T-helper 17 cell (primary cell): Measurements from ENCODE around the gene CD1B. TPM values are rescaled to one million over a fixed set of nuclear protein-coding genes. Genes with fewer than 3 reads are reported as not detected.
"Not testable (repeated sequence)": the region's sequence is repeated elsewhere in the genome, so short reads cannot be mapped to it uniquely, and the experiment has no call there.

Experiments
- ATAC-seq: fragments of 150-1000 bp; cut with Tn5 transposase; 2 replicates; pipeline ENCODE4 v1.10.0; 2021; ENCODE audit warnings: mild to moderate bottlenecking, moderate library complexity
- DNase-seq, 3 donors: peaks; one replicate each; pipeline versions ENCODE4 v3.0.0 to v3.0.0-alpha.2; 2020 to 2021
- H3K9me3 ChIP-seq: one replicate; pipeline ENCODE4 v1.7.0; 2013; ENCODE audit warnings: low read length, mild to moderate bottlenecking; ENCODE audit not compliant: control insufficient read depth, poor library complexity, severe bottlenecking
- H3K27ac Mint-ChIP-seq: one replicate; pipeline ENCODE4 v1.8.0; 2022; ENCODE audit warnings: mild to moderate bottlenecking, moderate library complexity, mixed read lengths
- H3K27me3 Mint-ChIP-seq: one replicate; pipeline ENCODE4 v1.8.0; 2022; ENCODE audit warnings: mixed read lengths
- H3K36me3 Mint-ChIP-seq: one replicate; pipeline ENCODE4 v1.8.0; 2022; ENCODE audit warnings: low read depth, mixed read lengths
- H3K4me1 Mint-ChIP-seq: one replicate; pipeline ENCODE4 v1.8.0; 2022; ENCODE audit warnings: mild to moderate bottlenecking, mixed read lengths
- H3K4me3 Mint-ChIP-seq: one replicate; pipeline ENCODE4 v1.8.0; 2022; ENCODE audit warnings: mild to moderate bottlenecking, moderate library complexity, mixed read lengths
- total RNA-seq, 4 donors: library from RNA in 2 of 4; stranded (reverse) in 2 of 4; gene quantifications; one replicate each; pipeline ENCODE4 v1.2.3 and lab custom pipeline; 2022 to 2026

CD1B gene
- total RNA-seq, 2 donors from 2014 or later: not detected

DNA sequence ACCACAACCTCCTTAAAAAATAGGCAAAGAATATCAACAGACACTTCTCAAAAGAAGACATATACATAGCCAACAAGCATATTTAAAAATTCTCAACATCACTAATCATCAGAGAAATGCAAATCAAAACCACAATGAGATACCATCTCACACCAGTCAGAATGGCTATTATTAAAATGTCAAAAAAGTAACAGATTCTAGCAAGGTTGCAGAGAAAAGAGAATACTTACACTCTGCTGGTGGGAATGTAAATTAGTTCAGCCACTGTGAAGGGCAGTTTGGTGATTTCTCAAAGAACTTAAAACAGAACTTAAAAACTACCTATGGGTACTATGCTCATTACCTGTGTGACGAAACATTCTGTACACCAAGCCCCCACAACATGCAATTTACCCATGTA is 20.7 kb downstream of the CD1B start:
- DNase-seq (no peak), ATAC-seq (no peak)
- no peak overlapping the region for H3K27ac Mint-ChIP-seq
- no peaks in the 10 kb centered on the region for H3K9me3 ChIP-seq
- H3K4me1 Mint-ChIP-seq: no peaks in the 10 kb centered on the region
- H3K27me3 Mint-ChIP-seq: no peaks in the 10 kb centered on the region
- no peak overlapping the region for H3K4me3 Mint-ChIP-seq
- no peaks in the 10 kb centered on the region for H3K36me3 Mint-ChIP-seq

GRCh38 chr1:158295791-158296190 is 35.5 kb downstream of the CD1B start:
- no peak for ATAC-seq
- no peak overlapping the region for H3K4me3 Mint-ChIP-seq

GRCh38 chr1:158290321-158290844 is 40.9 kb downstream of the CD1B start:
- DNase-seq (no peak), ATAC-seq (no peak)
- Mint-ChIP-seq H3K36me3 (no peaks in the 10 kb centered on the region), H3K4me3 (no peak overlapping the region), H3K4me1 (peaks cover 8% of the 10 kb centered on the region), H3K27me3 (peaks cover 27% of the 10 kb centered on the region), H3K27ac (no peak overlapping the region)
- H3K9me3 ChIP-seq: no peaks in the 10 kb centered on the region

More at GRCh38 chr1:158295791-158296190, 35.5 kb downstream of the CD1B start:
- DNase-seq: no peak
- no peak overlapping the region for H3K27ac Mint-ChIP-seq
- H3K9me3 ChIP-seq: peaks cover 4% of the 10 kb centered on the region
- H3K4me1 Mint-ChIP-seq: no peaks in the 10 kb centered on the region
- H3K27me3 Mint-ChIP-seq: no peaks in the 10 kb centered on the region
- no peaks in the 10 kb centered on the region for H3K36me3 Mint-ChIP-seq

DNA sequence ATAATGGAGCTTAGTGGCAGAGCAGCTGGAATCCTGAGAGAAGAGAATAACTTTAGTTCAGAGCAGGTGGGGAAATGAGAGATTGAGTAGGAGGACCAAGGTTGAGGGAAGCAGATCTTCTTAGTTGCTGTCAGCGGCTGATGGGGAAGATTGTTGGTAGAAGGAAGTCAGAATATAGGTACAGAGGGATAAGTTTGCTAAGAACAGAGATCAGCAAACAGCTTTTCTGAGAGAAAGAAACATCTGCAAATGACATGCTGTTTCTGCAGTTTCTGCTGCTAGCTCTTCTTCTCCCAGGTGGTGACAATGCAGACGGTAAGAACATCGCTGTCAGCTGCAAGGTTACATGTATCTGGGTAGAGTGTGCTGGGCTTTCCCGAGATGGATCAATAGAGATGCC is 41.5 kb downstream of the CD1B start, which contains the start of gene CD1C:
Gene CD1C, plus strand, starts transcription at position 113 of the 400 bp plus-strand sequence. Its CDS starts 142 bp downstream, at position 255.
- no peaks in the 10 kb centered on the region for H3K9me3 ChIP-seq
- Mint-ChIP-seq H3K27me3 (peaks cover 31% of the 10 kb centered on the region), H3K4me3 (no peak within 1 kb of the TSS), H3K36me3 (no peaks in the 10 kb centered on the region), H3K27ac (no peak within 1 kb of the TSS), H3K4me1 (peaks cover 10% of the 10 kb centered on the region)
- DNase-seq (no peak), ATAC-seq (no peak)

GRCh38 chr1:158286941-158287346 is 44.4 kb downstream of the CD1B start:
- peaks cover 10% of the 10 kb centered on the region for H3K4me1 Mint-ChIP-seq
- DNase-seq (no peak), ATAC-seq (no peak)
- no peaks in the 10 kb centered on the region for H3K36me3 Mint-ChIP-seq
- peaks cover 44% of the 10 kb centered on the region for H3K27me3 Mint-ChIP-seq
- no peaks in the 10 kb centered on the region for H3K9me3 ChIP-seq
- H3K27ac Mint-ChIP-seq: no peak overlapping the region
- no peak overlapping the region for H3K4me3 Mint-ChIP-seq

GRCh38 chr1:158286487-158286886 is 44.8 kb downstream of the CD1B start:
- Mint-ChIP-seq H3K27ac (no peak overlapping the region), H3K4me1 (peaks cover 10% of the 10 kb centered on the region), H3K27me3 (peaks cover 44% of the 10 kb centered on the region), H3K4me3 (no peak overlapping the region), H3K36me3 (no peaks in the 10 kb centered on the region)
- no peaks in the 10 kb centered on the region for H3K9me3 ChIP-seq
- DNase-seq (no peak), ATAC-seq (no peak)

- no peaks in the 10 kb centered on the region for H3K9me3 ChIP-seq
- H3K36me3 Mint-ChIP-seq: no peaks in the 10 kb centered on the region
- H3K4me3 Mint-ChIP-seq: peak overlapping the region; percentile 43
- peaks cover 10% of the 10 kb centered on the region for H3K4me1 Mint-ChIP-seq
- H3K27ac Mint-ChIP-seq: no peak overlapping the region
- peaks cover 44% of the 10 kb centered on the region for H3K27me3 Mint-ChIP-seq
- peak; percentile 68 for ATAC-seq
- no peak for DNase-seq
Observed at GRCh38 chr1:158285756-158286241, 45.5 kb downstream of the CD1B start.

GRCh38 chr1:158283965-158284364 is 47.4 kb downstream of the CD1B start:
- H3K27ac Mint-ChIP-seq: no peak overlapping the region
- H3K27me3 Mint-ChIP-seq: peaks cover 44% of the 10 kb centered on the region
- no peaks in the 10 kb centered on the region for H3K9me3 ChIP-seq
- ATAC-seq (no peak), DNase-seq (no peak)
- H3K4me3 Mint-ChIP-seq: no peak overlapping the region
- H3K4me1 Mint-ChIP-seq: peaks cover 10% of the 10 kb centered on the region
- H3K36me3 Mint-ChIP-seq: no peaks in the 10 kb centered on the region

DNA sequence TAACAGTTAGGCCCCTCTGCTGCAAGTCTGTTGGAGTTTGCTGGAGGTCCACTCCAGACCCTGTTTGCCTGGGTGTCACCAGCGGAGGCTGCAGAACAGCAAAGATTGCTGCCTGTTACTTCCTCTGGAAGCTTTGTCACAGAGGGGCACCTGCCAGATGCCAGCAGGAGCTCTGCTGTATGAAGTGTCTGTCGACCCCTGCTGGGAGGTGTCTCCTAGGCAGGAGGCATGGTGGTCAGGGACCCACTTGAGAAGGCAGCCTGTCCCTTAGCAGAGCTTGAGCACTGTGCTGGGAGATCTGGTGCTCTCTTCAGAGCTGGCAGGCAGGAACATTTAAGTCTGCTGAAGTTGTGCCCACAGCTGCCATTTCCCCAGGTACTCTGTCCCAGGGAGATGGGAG is 48.9 kb downstream of the CD1B start:
- Mint-ChIP-seq H3K27me3 (peaks cover 38% of the 10 kb centered on the region), H3K4me1 (peaks cover 10% of the 10 kb centered on the region)
- not testable (repeated sequence) for H3K9me3 ChIP-seq, H3K36me3 Mint-ChIP-seq, H3K4me3 Mint-ChIP-seq, ATAC-seq, DNase-seq, H3K27ac Mint-ChIP-seq

Other genes with a start within 250 kb of the CD1B start
- gene CD1D, start 150.6 kb downstream of the CD1B start, total RNA-seq: under 1 TPM; 0.94 to 0.99 TPM
- gene CD1A, start 77.1 kb downstream of the CD1B start, total RNA-seq: not detected
- 1 to 10 TPM; 1.6 to 5.0 TPM for gene CD1C, start 41.6 kb downstream of the CD1B start, total RNA-seq
- gene CD1E, start 22.4 kb upstream of the CD1B start, total RNA-seq: under 1 TPM in 1 of 2 donors, not detected in 1; 0.42 TPM
- not detected for gene OR10T2, start 67.9 kb upstream of the CD1B start, total RNA-seq
- not detected for gene OR10K2, start 94.7 kb upstream of the CD1B start, total RNA-seq
- gene OR10K1, start 130.3 kb upstream of the CD1B start, total RNA-seq: not detected
- gene OR10R2, start 140.7 kb upstream of the CD1B start, total RNA-seq: not detected
- not detected for gene OR6Y1, start 222.9 kb upstream of the CD1B start, total RNA-seq
- not detected for gene OR6P1, start 239.0 kb upstream of the CD1B start, total RNA-seq
- not detected for gene OR10X1, start 248.4 kb upstream of the CD1B start, total RNA-seq